GM19193 (cell line): ENCODE measurements around the gene LNX2.

Source experiments
- POLR2A ChIP-seq: IDR thresholded peaks from 4 replicates; pipeline ENCODE4 v1.6.1; 2011; ENCODE audit not compliant: insufficient read depth, insufficient read length; ENCODE audit errors: extremely low read depth

LNX2 gene

GRCh38 chr13:27600711-27601110 lies 19.6 kb downstream of the LNX2 start:
- TF ChIP-seq POLR2A, result no peak

DNA sequence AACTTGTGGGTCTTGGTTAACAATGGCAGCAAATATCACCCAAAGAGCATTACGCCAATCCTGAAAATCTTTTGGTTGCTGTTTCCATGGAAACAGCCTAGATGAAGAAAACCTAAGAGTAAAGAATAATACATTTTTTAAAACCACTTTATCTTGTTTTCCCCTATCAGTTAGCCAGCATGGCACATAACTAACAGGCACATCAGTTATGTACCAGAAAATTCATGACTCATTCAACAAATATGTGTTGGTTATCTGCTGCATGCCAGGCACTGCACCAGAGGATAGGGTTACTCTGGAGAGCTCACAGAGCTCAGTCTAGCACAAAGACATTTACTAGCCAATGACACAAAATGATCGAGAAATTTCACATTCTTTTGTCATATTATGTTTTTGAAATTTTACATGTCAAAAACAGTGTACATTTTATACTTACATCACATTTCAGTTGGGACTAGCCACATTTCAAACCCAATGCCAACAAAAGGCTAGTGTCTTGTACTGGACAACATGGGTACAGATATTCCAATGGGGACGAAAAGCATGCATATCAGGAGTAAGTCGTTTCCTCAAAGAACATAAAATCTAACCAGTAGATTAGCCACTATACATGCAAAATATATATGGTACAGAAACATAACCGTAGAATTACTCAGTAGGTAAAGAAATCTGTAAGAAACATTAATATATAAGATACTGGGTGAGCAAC lies 20.3 kb downstream of the LNX2 start:
- TF ChIP-seq POLR2A, result no peak

DNA sequence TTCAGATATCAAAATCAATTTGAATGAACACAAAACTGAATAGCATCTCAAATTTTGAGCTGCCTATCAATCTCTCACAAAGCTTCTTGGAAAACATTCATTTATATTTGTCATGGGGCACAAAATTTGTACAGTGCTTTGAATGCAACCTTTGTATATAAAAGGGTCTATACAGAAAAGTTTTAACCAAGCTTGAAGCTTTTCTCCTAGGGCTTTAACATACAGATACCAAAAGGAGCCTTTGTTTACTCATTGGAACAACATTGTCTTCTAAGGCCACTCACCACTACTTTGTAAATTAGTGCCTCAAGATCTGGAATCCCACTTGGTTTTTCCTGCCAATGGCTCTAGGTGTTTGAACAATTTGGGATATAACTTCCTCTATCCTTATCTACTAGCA lies 21.2 kb downstream of the LNX2 start:
- TF ChIP-seq POLR2A, result no peak

GRCh38 chr13:27595055-27595811 lies 25.1 kb downstream of the LNX2 start:
- TF ChIP-seq POLR2A, result no peak

- TF ChIP-seq POLR2A, result no peak
Measured at GRCh38 chr13:27593267-27593666, 27.1 kb downstream of the LNX2 start.

- TF ChIP-seq POLR2A, result no peak
Measured at GRCh38 chr13:27592865-27593264, 27.5 kb downstream of the LNX2 start.

DNA sequence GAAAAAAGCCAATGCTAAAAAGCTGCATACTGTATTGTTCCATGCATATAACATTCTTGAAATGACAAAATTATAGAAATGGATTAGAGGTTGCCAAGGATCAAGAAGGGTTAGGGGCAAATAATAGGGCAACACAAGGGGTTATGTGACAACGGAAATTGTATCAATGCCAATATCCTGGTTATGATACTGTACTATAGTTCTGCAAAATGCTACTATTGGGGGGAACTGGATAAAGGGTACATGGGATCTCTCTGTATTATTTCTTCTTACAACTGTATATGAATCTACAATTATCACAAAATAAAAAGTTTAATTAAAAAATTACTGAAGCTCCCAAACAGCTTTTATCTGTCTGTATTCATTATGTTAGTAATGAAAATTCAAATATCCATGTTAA lies 31.9 kb downstream of the LNX2 start:
- TF ChIP-seq POLR2A, result no peak

- TF ChIP-seq POLR2A, result no peak
Measured at GRCh38 chr13:27587095-27587746, 33.1 kb downstream of the LNX2 start.

- no peak for TF ChIP-seq POLR2A
Measured at GRCh38 chr13:27583645-27584044, 36.7 kb downstream of the LNX2 start.

- no peak for TF ChIP-seq POLR2A
Measured at GRCh38 chr13:27578121-27579030, 42.0 kb downstream of the LNX2 start.

- no peak for TF ChIP-seq POLR2A
Measured at GRCh38 chr13:27574661-27575060, 45.7 kb downstream of the LNX2 start.

DNA sequence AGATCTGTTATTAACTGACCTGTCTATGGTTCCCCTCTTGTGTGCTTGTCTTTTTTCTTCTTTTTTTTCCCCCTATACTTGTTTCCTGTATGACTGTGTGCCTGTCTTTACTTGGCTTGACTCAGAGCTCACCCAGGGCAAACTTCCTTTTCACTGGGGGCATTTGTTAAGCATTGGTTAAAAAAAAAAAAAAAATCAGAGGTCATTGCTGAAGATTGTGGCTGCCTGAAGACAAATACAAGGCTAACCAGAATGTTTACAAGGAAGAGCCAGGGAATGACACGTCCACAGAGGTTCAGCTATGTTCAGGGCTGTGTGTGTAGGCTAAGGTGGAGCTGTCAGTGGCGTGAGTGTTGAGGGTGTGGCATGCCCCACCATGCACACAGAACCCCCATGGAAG lies 47.1 kb downstream of the LNX2 start:
- TF ChIP-seq POLR2A, result no peak

DNA sequence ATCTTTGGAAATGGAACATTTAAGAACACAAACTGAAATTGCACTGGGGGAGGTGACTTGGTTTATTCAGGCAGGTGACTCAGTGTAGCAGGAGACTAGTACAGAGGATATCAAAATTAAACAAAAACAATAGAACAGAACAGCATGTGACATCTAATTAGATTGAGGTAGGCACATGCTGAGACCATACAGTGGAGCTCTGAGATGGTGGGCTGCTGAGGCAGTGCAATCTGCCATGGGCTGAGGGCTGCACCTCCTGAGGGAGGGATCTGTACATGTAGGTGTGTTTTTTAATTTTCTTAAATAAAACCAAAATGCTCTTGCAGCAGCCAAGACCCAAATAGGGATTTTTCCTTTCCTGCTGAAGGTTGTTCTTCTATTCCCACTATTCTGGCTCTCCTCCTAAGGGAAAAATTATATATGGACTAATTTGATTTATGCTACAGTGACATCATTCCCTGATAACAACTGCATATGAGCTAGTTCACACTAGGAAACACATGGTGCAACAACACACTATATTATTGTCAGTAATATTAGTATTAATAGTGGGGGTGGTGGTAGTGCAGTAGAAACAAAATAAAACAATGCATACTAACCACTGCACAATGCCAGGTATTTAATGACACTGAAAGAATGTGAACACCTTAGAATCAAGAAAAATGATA lies 48.0 kb downstream of the LNX2 start:
- no peak for TF ChIP-seq POLR2A

DNA sequence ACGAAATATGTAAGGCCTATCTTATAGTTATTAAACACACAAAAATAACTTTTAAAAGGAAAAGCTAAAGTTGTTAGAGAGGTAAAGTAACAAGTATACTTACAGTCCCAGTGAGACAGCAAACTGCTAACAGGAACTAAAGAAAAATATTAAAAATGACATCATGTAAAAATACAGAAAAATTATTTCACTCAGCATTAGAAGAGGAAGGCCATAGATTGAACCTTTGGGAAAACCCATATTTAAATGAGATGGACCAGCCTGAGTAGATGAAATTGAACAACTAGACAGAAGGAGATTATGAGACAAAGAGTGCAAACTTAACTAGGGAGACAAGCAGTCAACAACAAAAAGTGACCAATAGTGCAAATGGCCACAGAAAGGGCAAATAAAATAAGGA lies 49.4 kb downstream of the LNX2 start:
- no peak for TF ChIP-seq POLR2A
